NCI-H524 treated with DMSO at 0.1 percent for 48 hours (cell line): ENCODE measurements around the gene NEDD9.

Experiments used
- DNase-seq: peaks from one replicate; lab custom pipeline; 2025; lab: John Stamatoyannopoulos, UW

The NEDD9 gene

GRCh38 chr6:11217360-11218101 is 14.9 kb downstream of the NEDD9 start:
- DNase-seq: no peak

GRCh38 chr6:11215773-11216172 is 16.7 kb downstream of the NEDD9 start:
- DNase-seq: no peak

- no peak for DNase-seq
These were observed 17.6 kb downstream of the NEDD9 start for GRCh38 chr6:11214901-11215300.

GRCh38 chr6:11214084-11214833 is 18.2 kb downstream of the NEDD9 start:
- DNase-seq: no peak

GRCh38 chr6:11213422-11214021 is 18.9 kb downstream of the NEDD9 start:
- DNase-seq: no peak

- DNase-seq: no peak
These were observed 19.8 kb downstream of the NEDD9 start for GRCh38 chr6:11212664-11213063.

GRCh38 chr6:11211254-11211653 is 21.2 kb downstream of the NEDD9 start:
- no peak for DNase-seq

- peak; percentile 12 for DNase-seq
These were observed 21.9 kb downstream of the NEDD9 start for GRCh38 chr6:11210386-11211138.

GRCh38 chr6:11209906-11210305 is 22.6 kb downstream of the NEDD9 start:
- no peak for DNase-seq

- no peak for DNase-seq
These were observed 23.1 kb downstream of the NEDD9 start for GRCh38 chr6:11209369-11209768.

- DNase-seq: no peak
These were observed 23.6 kb downstream of the NEDD9 start for GRCh38 chr6:11208854-11209253.

- peak; percentile 64 for DNase-seq
These were observed 24.2 kb downstream of the NEDD9 start for GRCh38 chr6:11208267-11208666.

GRCh38 chr6:11207199-11207968 is 25.1 kb downstream of the NEDD9 start:
- DNase-seq: no peak

GRCh38 chr6:11206576-11206975 is 25.9 kb downstream of the NEDD9 start:
- no peak for DNase-seq

- no peak for DNase-seq
These were observed 27.6 kb downstream of the NEDD9 start for GRCh38 chr6:11204794-11205366.

- no peak for DNase-seq
These were observed 28.5 kb downstream of the NEDD9 start for GRCh38 chr6:11204005-11204399.

GRCh38 chr6:11203306-11204004 is 29.0 kb downstream of the NEDD9 start:
- no peak for DNase-seq

GRCh38 chr6:11202513-11203305 is 29.8 kb downstream of the NEDD9 start:
- no peak for DNase-seq

- no peak for DNase-seq
These were observed 30.5 kb downstream of the NEDD9 start for GRCh38 chr6:11201772-11202512.
